ENCODE measurements around the gene PDZK1IP1.

GRCh38 chr1:47188791-47189785 is 748 bp downstream of the PDZK1IP1 start:
- TF ChIP-seq ZNF710 (CRISPR knock-in tag; IDR thresholded peaks at IDR 0.05; ENCODE audit: borderline replicate concordance) (no peak), ZSCAN20 (CRISPR knock-in tag; IDR thresholded peaks at IDR 0.05; ENCODE audit: borderline replicate concordance) (no peak), KLF13 (CRISPR knock-in tag; IDR thresholded peaks at IDR 0.05) (no peak), POLR2A (IDR thresholded peaks at IDR 0.05; ENCODE audit: insufficient read depth in 1 of 2, low read depth in 2 of 2, low read length in 2 of 2) (no peak), CTCF (CRISPR knock-in tag; IDR thresholded peaks at IDR 0.05) (no peak), MYNN (CRISPR knock-in tag; IDR thresholded peaks at IDR 0.05; ENCODE audit: low read depth) (no peak), ZNF556 (CRISPR knock-in tag; IDR thresholded peaks at IDR 0.05; ENCODE audit: borderline replicate concordance) (no peak), HCFC1 (IDR thresholded peaks at IDR 0.05; ENCODE audit: low read depth, low read length) (no peak), KLF12 (CRISPR knock-in tag; IDR thresholded peaks at IDR 0.05; ENCODE audit: borderline replicate concordance) (no peak), MXD1 (CRISPR knock-in tag; IDR thresholded peaks at IDR 0.05) (no peak), E2F5 (CRISPR knock-in tag; conservative IDR thresholded peaks at IDR 0.05) (no peak), MAFF (IDR thresholded peaks at IDR 0.05; ENCODE audit: low read depth, low read length) (no peak), JUND (CRISPR knock-in tag; IDR thresholded peaks at IDR 0.05) (no peak), ZFP41 (CRISPR knock-in tag; IDR thresholded peaks at IDR 0.05; ENCODE audit: borderline replicate concordance) (no peak)

All from HepG2 (cell line).